GM12875 (cell line): ENCODE measurements around the gene CELF2.

Source experiments
- H3K4me3 ChIP-seq: one replicate; pipeline ENCODE4 v1.5.1; 2011; ENCODE audit warnings: low read depth, low read length, control low read depth
- CTCF ChIP-seq: IDR thresholded peaks from 2 replicates; pipeline ENCODE4 v1.5.1; 2011; ENCODE audit warnings: low read depth, mild to moderate bottlenecking, control low read depth, inconsistent platforms, low read length, moderate library complexity, borderline replicate concordance; ENCODE audit not compliant: insufficient read depth

Gene CELF2

GRCh38 chr10:11227103-11227502 lies 209.4 kb downstream of the CELF2 start:
- no peak for TF ChIP-seq CTCF
- no peak overlapping the region for H3K4me3 ChIP-seq

GRCh38 chr10:11229893-11230292 lies 212.2 kb downstream of the CELF2 start:
- no peak for TF ChIP-seq CTCF
- H3K4me3 ChIP-seq: no peak overlapping the region

GRCh38 chr10:11230498-11231167 lies 213.0 kb downstream of the CELF2 start:
- H3K4me3 ChIP-seq: no peak overlapping the region
- no peak for TF ChIP-seq CTCF

- H3K4me3 ChIP-seq: no peak overlapping the region
- TF ChIP-seq CTCF: no peak
Measured at GRCh38 chr10:11231285-11231684, 213.6 kb downstream of the CELF2 start.

GRCh38 chr10:11232222-11232961 lies 214.7 kb downstream of the CELF2 start:
- H3K4me3 ChIP-seq: no peak overlapping the region
- TF ChIP-seq CTCF: no peak

GRCh38 chr10:11234857-11235531 lies 217.3 kb downstream of the CELF2 start:
- TF ChIP-seq CTCF: no peak
- no peak overlapping the region for H3K4me3 ChIP-seq
